NOMO-1 treated with DMSO at 0.1 percent for 48 hours (cell line): ENCODE data around the gene DLGAP1.

Experiments
- DNase-seq: peaks from one replicate; lab custom pipeline; 2025; ENCODE audit not compliant: unreplicated experiment; lab: John Stamatoyannopoulos, UW

Gene DLGAP1

GRCh38 chr18:3832025-3832638, 623.0 kb downstream of the DLGAP1 start:
- no peak for DNase-seq

GRCh38 chr18:3830604-3831003, 624.5 kb downstream of the DLGAP1 start:
- DNase-seq = no peak

GRCh38 chr18:3827236-3827845, 627.8 kb downstream of the DLGAP1 start:
- no peak for DNase-seq

- DNase-seq = no peak
Measured at GRCh38 chr18:3826021-3826420, 629.1 kb downstream of the DLGAP1 start.

GRCh38 chr18:3824101-3824500, 631.0 kb downstream of the DLGAP1 start:
- DNase-seq = no peak

GRCh38 chr18:3823073-3823472, 632.0 kb downstream of the DLGAP1 start:
- DNase-seq = no peak

- no peak for DNase-seq
Measured at GRCh38 chr18:3821524-3821923, 633.6 kb downstream of the DLGAP1 start.

- no peak for DNase-seq
Measured at GRCh38 chr18:3819961-3820360, 635.1 kb downstream of the DLGAP1 start.

GRCh38 chr18:3816610-3817363, 638.3 kb downstream of the DLGAP1 start:
- DNase-seq = peak; percentile 79

- no peak for DNase-seq
Measured at GRCh38 chr18:3815991-3816390, 639.1 kb downstream of the DLGAP1 start.

GRCh38 chr18:3814816-3815215, 640.3 kb downstream of the DLGAP1 start:
- DNase-seq = no peak

GRCh38 chr18:3810296-3810695, 644.8 kb downstream of the DLGAP1 start:
- no peak for DNase-seq

- no peak for DNase-seq
Measured at GRCh38 chr18:3808985-3809780, 645.9 kb downstream of the DLGAP1 start.

GRCh38 chr18:3806656-3807055, 648.5 kb downstream of the DLGAP1 start:
- no peak for DNase-seq

- no peak for DNase-seq
Measured at GRCh38 chr18:3804336-3804735, 650.8 kb downstream of the DLGAP1 start.

GRCh38 chr18:3803350-3803749, 651.8 kb downstream of the DLGAP1 start:
- DNase-seq = no peak

- no peak for DNase-seq
Measured at GRCh38 chr18:3799515-3799914, 655.6 kb downstream of the DLGAP1 start.

GRCh38 chr18:3798032-3798431, 657.1 kb downstream of the DLGAP1 start:
- no peak for DNase-seq

GRCh38 chr18:3796434-3796833, 658.7 kb downstream of the DLGAP1 start:
- no peak for DNase-seq

GRCh38 chr18:3794537-3795348, 660.4 kb downstream of the DLGAP1 start:
- no peak for DNase-seq

GRCh38 chr18:3793545-3793944, 661.6 kb downstream of the DLGAP1 start:
- DNase-seq = no peak
